Gastroesophageal sphincter (tissue), 3 donors: ENCODE results near the gene AGRN.

Experiments used
- CTCF ChIP-seq, 4 experiments: fragments of 200-600 bp in 2 of 4; fragments of 450-650 bp in 2 of 4; sonication (generic) in 1 of 4; IDR thresholded peaks; one replicate each; pipeline ENCODE4 v1.5.1; 2017 to 2019; ENCODE audit warnings: antibody characterized with exemption in 4 of 4, mild to moderate bottlenecking in 2 of 4, moderate library complexity in 2 of 4
- EP300 ChIP-seq: sonication (generic); formaldehyde crosslinking; IDR thresholded peaks from one replicate; pipeline ENCODE4 v1.6.1; 2017; ENCODE audit warnings: antibody characterized with exemption, mild to moderate bottlenecking
- POLR2A ChIP-seq, 2 donors: fragments of 450-650 bp; IDR thresholded peaks; one replicate each; pipeline ENCODE4 v1.6.1; 2017; ENCODE audit warnings: antibody characterized with exemption in 2 of 2, mild to moderate bottlenecking in 2 of 2, moderate library complexity in 1 of 2

- no peak for TF ChIP-seq CTCF (IDR thresholded peaks at IDR 0.05)
- no peak for TF ChIP-seq POLR2A (IDR thresholded peaks at IDR 0.05)
- TF ChIP-seq EP300, result no peak
Measured at GRCh38 chr1:1049318-1050165, 29.6 kb downstream of the AGRN start.
